22Rv1 (cell line): ENCODE results near the gene PURA.

Source experiments
- H3K27ac ChIP-seq: fragments of 450-650 bp; 2 replicates; pipeline ENCODE4 v1.5.1; 2017
- ZFX ChIP-seq: fragments of 450-650 bp; IDR thresholded peaks from 2 replicates; pipeline ENCODE4 v1.6.1; 2017; ENCODE audit warnings: antibody characterized with exemption, borderline replicate concordance
- TF ChIP-seq, protein P1 (sequence below): fragments of 450-650 bp; IDR thresholded peaks from 2 replicates; pipeline ENCODE4 v1.5.1; 2017; ENCODE audit warnings: mild to moderate bottlenecking

Gene PURA

DNA sequence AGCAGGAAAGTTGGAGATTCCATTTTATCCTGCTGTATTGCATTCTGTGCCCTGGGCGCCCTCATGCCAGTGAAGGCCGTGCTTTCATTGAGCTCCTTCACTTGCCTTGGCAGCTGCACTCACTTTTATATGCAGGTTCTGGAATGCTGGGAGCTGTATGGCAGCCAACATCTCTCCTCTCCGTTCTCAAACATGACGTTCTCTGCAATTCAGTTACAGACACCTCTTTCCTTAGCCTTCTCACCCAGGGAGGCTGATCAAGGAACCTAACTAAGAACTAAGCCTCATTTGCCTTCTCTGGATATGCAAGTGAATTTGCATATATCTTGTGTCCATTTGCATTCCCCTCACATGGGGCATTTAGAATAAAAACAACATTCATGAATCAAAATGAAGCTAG lies 29.4 kb upstream of the PURA start:
- no peak for TF ChIP-seq ZFX
- TF ChIP-seq, protein P1, sequence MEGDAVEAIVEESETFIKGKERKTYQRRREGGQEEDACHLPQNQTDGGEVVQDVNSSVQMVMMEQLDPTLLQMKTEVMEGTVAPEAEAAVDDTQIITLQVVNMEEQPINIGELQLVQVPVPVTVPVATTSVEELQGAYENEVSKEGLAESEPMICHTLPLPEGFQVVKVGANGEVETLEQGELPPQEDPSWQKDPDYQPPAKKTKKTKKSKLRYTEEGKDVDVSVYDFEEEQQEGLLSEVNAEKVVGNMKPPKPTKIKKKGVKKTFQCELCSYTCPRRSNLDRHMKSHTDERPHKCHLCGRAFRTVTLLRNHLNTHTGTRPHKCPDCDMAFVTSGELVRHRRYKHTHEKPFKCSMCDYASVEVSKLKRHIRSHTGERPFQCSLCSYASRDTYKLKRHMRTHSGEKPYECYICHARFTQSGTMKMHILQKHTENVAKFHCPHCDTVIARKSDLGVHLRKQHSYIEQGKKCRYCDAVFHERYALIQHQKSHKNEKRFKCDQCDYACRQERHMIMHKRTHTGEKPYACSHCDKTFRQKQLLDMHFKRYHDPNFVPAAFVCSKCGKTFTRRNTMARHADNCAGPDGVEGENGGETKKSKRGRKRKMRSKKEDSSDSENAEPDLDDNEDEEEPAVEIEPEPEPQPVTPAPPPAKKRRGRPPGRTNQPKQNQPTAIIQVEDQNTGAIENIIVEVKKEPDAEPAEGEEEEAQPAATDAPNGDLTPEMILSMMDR = no peak
- no peak overlapping the region for H3K27ac ChIP-seq

DNA sequence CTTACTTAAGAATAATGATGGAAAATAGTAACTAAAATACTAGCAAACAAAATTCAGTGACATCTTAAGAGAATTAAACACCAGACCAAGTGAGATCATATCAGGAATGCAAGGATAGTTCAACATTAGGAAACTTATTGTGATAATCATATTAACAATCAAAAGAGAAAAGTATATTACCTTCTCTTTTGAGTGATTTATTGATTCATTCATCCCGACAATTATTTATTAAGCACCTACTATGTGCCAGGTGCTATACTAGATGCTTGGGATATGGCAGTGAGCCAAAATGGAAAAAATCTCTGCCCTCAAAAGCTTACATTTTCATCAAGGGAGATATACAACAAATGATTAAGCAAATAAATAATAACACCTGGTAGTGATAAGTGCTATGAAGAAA lies 23.7 kb upstream of the PURA start:
- no peak overlapping the region for H3K27ac ChIP-seq
- TF ChIP-seq, protein P1 = no peak
- no peak for TF ChIP-seq ZFX

- TF ChIP-seq, protein P1 = no peak
- TF ChIP-seq ZFX = no peak
- H3K27ac ChIP-seq = no peak overlapping the region
Observed at GRCh38 chr5:140093179-140093578, 20.7 kb upstream of the PURA start.

GRCh38 chr5:140093866-140094265 lies 20.0 kb upstream of the PURA start:
- H3K27ac ChIP-seq = no peak overlapping the region
- TF ChIP-seq ZFX = no peak
- TF ChIP-seq, protein P1 = no peak

DNA sequence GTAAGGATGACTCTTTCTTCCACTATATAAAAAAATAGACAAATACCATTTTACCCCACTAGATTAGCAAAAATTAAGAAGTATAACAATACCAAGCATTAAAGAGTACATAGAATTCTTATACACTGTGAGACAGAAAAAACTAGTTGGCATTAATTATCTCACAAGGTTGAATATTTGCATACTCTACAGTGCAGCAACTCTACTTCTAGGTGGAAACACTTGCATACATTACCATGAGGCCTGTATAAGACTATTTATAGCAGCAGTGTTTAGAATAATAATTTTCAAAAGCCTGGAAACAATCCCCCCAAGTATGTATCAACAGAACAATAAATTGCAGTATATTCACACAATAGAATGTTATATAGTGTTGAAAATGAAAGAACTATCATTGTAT lies 19.0 kb upstream of the PURA start:
- H3K27ac ChIP-seq = no peak overlapping the region
- TF ChIP-seq, protein P1 = no peak
- TF ChIP-seq ZFX = no peak

GRCh38 chr5:140101179-140101578 lies 12.7 kb upstream of the PURA start:
- H3K27ac ChIP-seq = no peak overlapping the region
- TF ChIP-seq ZFX = no peak
- TF ChIP-seq, protein P1 = no peak

DNA sequence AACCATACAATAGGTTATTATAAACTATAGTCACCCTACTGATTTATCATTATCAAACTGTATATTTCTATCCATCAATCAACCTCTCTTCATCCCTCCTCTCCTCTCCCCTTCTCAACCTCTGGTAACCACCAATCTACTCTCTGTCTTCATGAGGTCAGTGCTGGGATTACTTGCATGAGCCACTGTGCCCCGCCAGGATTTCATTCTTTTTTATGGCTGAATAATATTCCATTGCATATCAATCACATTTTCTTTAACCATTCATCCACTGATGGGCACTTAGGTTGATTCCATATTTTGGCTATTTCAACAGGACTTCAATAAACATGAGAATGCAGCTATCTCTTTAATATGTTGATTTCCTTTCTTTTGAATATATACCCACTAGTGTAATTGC lies 10.8 kb upstream of the PURA start:
- TF ChIP-seq ZFX = no peak
- H3K27ac ChIP-seq = no peak overlapping the region

DNA sequence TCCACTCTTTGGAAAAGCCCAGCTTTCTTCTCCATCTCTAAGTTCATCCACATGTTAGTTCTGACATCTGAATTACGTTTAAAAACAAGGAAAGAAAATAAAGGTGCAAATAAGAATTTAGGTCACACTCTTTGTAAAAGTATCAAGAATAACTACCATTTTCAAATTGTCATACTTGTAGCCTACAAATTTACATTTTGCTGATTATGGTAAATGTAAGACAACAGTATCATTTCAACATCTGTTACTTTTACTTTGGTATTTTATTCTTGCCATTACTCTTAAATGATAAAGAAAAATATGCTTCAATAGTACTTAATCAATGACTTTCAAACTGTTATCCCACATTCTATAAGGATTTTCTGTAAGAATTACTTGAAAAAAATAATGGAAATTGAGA lies 9.8 kb upstream of the PURA start:
- TF ChIP-seq ZFX = no peak
- TF ChIP-seq, protein P1 = no peak
- H3K27ac ChIP-seq = no peak overlapping the region
